ENCODE data around the gene ZHX3.

ZHX3 gene

GRCh38 chr20:41358717-41359116, 41.2 kb upstream of the ZHX3 start:
- no peak for DNase-seq (ENCODE audit: extremely low read depth, low read depth)
- TF ChIP-seq CTCF (IDR thresholded peaks at IDR 0.05; ENCODE audit: low read depth, low read length), result no peak

GRCh38 chr20:41358230-41358629, 40.7 kb upstream of the ZHX3 start:
- DNase-seq (ENCODE audit: extremely low read depth, low read depth), result no peak
- no peak for TF ChIP-seq CTCF (IDR thresholded peaks at IDR 0.05; ENCODE audit: low read depth, low read length)

- no peak for DNase-seq (ENCODE audit: extremely low read depth, low read depth)
- no peak for TF ChIP-seq CTCF (IDR thresholded peaks at IDR 0.05; ENCODE audit: low read depth, low read length)
Measured at GRCh38 chr20:41357424-41358163, 40.1 kb upstream of the ZHX3 start.

- no peak for TF ChIP-seq CTCF (IDR thresholded peaks at IDR 0.05; ENCODE audit: low read depth, low read length)
- no peak for DNase-seq (ENCODE audit: extremely low read depth, low read depth)
Measured at GRCh38 chr20:41356951-41357350, 39.4 kb upstream of the ZHX3 start.

- no peak for DNase-seq (ENCODE audit: extremely low read depth, low read depth)
- TF ChIP-seq CTCF (IDR thresholded peaks at IDR 0.05; ENCODE audit: low read depth, low read length), result no peak
Measured at GRCh38 chr20:41355598-41356203, 38.2 kb upstream of the ZHX3 start.

GRCh38 chr20:41355192-41355591, 37.7 kb upstream of the ZHX3 start:
- no peak for TF ChIP-seq CTCF (IDR thresholded peaks at IDR 0.05; ENCODE audit: low read depth, low read length)

GRCh38 chr20:41353530-41353929, 36.0 kb upstream of the ZHX3 start:
- TF ChIP-seq CTCF (IDR thresholded peaks at IDR 0.05; ENCODE audit: low read depth, low read length), result no peak
- DNase-seq (ENCODE audit: extremely low read depth, low read depth), result no peak

More at GRCh38 chr20:41355192-41355591, 37.7 kb upstream of the ZHX3 start:
- no peak for DNase-seq (ENCODE audit: extremely low read depth, low read depth)

Measured in AG09319 (cell line).